Astrocyte (in vitro differentiated cells and primary cell): Measurements from ENCODE around the gene NOSTRIN. TPM values are rescaled to one million over a fixed set of nuclear protein-coding genes. Genes with fewer than 3 reads are reported as not detected.

Experiments
- DNase-seq: peaks from one replicate; pipeline ENCODE4 v3.0.0-alpha.2; 2010; ENCODE audit warnings: low read depth
- FAIRE-seq: peaks from 2 replicates; lab custom pipeline; 2011; peaks lifted over from hg19 to GRCh38; lab: Jason Lieb, UNC
- H2AFZ ChIP-seq: 2 replicates; pipeline ENCODE4 v1.6.0; 2012; ENCODE audit warnings: low read depth, low read length, inconsistent platforms
- H3K27ac ChIP-seq: 2 replicates; pipeline ENCODE4 v1.5.1; 2011; ENCODE audit warnings: low read depth, low read length, inconsistent platforms
- H3K27me3 ChIP-seq: 2 replicates; pipeline ENCODE4 v1.6.0; 2011; ENCODE audit warnings: low read length, inconsistent platforms; ENCODE audit not compliant: insufficient read depth
- H3K36me3 ChIP-seq: 2 replicates; pipeline ENCODE4 v1.5.1; 2011; ENCODE audit warnings: low read length, inconsistent platforms; ENCODE audit not compliant: insufficient read depth
- H3K4me1 ChIP-seq: 2 replicates; pipeline ENCODE4 v1.5.1; 2011; ENCODE audit warnings: low read length, inconsistent platforms; ENCODE audit not compliant: insufficient read depth
- H3K4me2 ChIP-seq: 2 replicates; pipeline ENCODE4 v1.6.0; 2012; ENCODE audit warnings: low read length, inconsistent platforms
- H3K4me3 ChIP-seq: 2 replicates; pipeline ENCODE4 v1.5.1; 2011; ENCODE audit warnings: low read depth, mild to moderate bottlenecking, low read length, inconsistent platforms; ENCODE audit not compliant: insufficient read depth
- H3K79me2 ChIP-seq: 2 replicates; pipeline ENCODE4 v1.6.0; 2012; ENCODE audit warnings: mild to moderate bottlenecking, low read length, inconsistent platforms; ENCODE audit not compliant: insufficient read depth
- H3K9ac ChIP-seq: 2 replicates; pipeline ENCODE4 v1.6.0; 2012; ENCODE audit warnings: mild to moderate bottlenecking, low read length, inconsistent platforms
- H3K9me3 ChIP-seq: 2 replicates; pipeline ENCODE4 v1.5.1; 2012; ENCODE audit warnings: low read depth, mild to moderate bottlenecking, low read length, inconsistent platforms; ENCODE audit not compliant: insufficient read depth
- H4K20me1 ChIP-seq: 2 replicates; pipeline ENCODE4 v1.6.0; 2012; ENCODE audit warnings: low read length, inconsistent platforms; ENCODE audit not compliant: insufficient read depth
- H3K27ac Mint-ChIP-seq: one replicate; pipeline ENCODE4 v1.8.0; 2021; ENCODE audit warnings: mild to moderate bottlenecking, mixed read lengths; ENCODE audit not compliant: unreplicated experiment
- H3K27me3 Mint-ChIP-seq: one replicate; pipeline ENCODE4 v1.8.0; 2021; ENCODE audit warnings: low read depth, mixed read lengths; ENCODE audit not compliant: unreplicated experiment
- H3K36me3 Mint-ChIP-seq: one replicate; pipeline ENCODE4 v1.8.0; 2021; ENCODE audit warnings: low read depth, mixed read lengths; ENCODE audit not compliant: unreplicated experiment
- H3K4me1 Mint-ChIP-seq: one replicate; pipeline ENCODE4 v1.8.0; 2021; ENCODE audit warnings: low read depth, mixed read lengths; ENCODE audit not compliant: unreplicated experiment
- H3K4me3 Mint-ChIP-seq: one replicate; pipeline ENCODE4 v1.8.0; 2021; ENCODE audit warnings: mild to moderate bottlenecking, moderate library complexity, mixed read lengths; ENCODE audit not compliant: unreplicated experiment
- H3K9me3 Mint-ChIP-seq: one replicate; pipeline ENCODE4 v1.8.0; 2021; ENCODE audit warnings: mild to moderate bottlenecking, mixed read lengths; ENCODE audit not compliant: unreplicated experiment
- EZH2 ChIP-seq: IDR thresholded peaks from 2 replicates; pipeline ENCODE4 v1.6.1; 2012; ENCODE audit warnings: mild to moderate bottlenecking, low read length, inconsistent platforms; ENCODE audit not compliant: insufficient read depth
- total RNA-seq: library from RNA; stranded (reverse); gene quantifications from 2 replicates; pipeline ENCODE4 v1.2.1, GENCODE V29; 2021
- TF ChIP-seq, protein P1 (sequence below): IDR thresholded peaks from 2 replicates; pipeline ENCODE4 v1.5.1; 2011; ENCODE audit warnings: low read depth, mild to moderate bottlenecking, inconsistent platforms, low read length, moderate library complexity; ENCODE audit not compliant: insufficient read depth

Gene NOSTRIN
- total RNA-seq, 1 donor from 2014 or later: not detected

DNA sequence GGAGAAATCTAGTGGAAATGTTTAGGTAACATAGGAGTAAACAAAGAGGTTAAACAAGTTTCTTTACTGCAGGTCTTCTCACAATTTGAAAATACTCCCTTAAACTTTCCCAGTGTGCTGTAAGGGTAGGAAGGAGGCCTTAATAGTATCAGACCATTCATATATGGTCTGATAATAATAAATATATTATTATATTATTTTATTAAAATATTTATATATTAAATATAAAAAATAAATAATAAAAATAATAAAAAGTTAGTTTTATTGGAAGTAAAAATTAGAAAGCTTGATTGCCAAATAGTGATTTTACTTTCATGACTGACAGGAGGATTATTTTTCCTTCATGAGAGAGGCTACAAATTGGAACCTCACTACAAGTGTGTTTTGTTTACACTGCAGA, 7.1 kb downstream of the NOSTRIN start:
- H3K36me3 Mint-ChIP-seq: no peaks in the 10 kb centered on the region
- Histone ChIP-seq H4K20me1 (no peaks in the 10 kb centered on the region), H3K4me2 (no peak overlapping the region), H3K9me3 (no peaks in the 10 kb centered on the region), H3K27me3 (no peaks in the 10 kb centered on the region), H3K79me2 (no peaks in the 10 kb centered on the region), H3K4me1 (no peaks in the 10 kb centered on the region), H3K27ac (no peak overlapping the region), H3K9ac (no peak overlapping the region), H3K36me3 (no peaks in the 10 kb centered on the region), H2AFZ (no peak overlapping the region), H3K4me3 (no peak overlapping the region)
- H3K4me1 Mint-ChIP-seq: peaks cover 5% of the 10 kb centered on the region
- no peaks in the 10 kb centered on the region for H3K9me3 Mint-ChIP-seq
- no peaks in the 10 kb centered on the region for H3K27me3 Mint-ChIP-seq
- TF ChIP-seq EZH2: no peak
- TF ChIP-seq, protein P1, sequence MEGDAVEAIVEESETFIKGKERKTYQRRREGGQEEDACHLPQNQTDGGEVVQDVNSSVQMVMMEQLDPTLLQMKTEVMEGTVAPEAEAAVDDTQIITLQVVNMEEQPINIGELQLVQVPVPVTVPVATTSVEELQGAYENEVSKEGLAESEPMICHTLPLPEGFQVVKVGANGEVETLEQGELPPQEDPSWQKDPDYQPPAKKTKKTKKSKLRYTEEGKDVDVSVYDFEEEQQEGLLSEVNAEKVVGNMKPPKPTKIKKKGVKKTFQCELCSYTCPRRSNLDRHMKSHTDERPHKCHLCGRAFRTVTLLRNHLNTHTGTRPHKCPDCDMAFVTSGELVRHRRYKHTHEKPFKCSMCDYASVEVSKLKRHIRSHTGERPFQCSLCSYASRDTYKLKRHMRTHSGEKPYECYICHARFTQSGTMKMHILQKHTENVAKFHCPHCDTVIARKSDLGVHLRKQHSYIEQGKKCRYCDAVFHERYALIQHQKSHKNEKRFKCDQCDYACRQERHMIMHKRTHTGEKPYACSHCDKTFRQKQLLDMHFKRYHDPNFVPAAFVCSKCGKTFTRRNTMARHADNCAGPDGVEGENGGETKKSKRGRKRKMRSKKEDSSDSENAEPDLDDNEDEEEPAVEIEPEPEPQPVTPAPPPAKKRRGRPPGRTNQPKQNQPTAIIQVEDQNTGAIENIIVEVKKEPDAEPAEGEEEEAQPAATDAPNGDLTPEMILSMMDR: no peak
- no peak for FAIRE-seq
- no peak overlapping the region for H3K4me3 Mint-ChIP-seq
- no peak for DNase-seq
- no peak overlapping the region for H3K27ac Mint-ChIP-seq

DNA sequence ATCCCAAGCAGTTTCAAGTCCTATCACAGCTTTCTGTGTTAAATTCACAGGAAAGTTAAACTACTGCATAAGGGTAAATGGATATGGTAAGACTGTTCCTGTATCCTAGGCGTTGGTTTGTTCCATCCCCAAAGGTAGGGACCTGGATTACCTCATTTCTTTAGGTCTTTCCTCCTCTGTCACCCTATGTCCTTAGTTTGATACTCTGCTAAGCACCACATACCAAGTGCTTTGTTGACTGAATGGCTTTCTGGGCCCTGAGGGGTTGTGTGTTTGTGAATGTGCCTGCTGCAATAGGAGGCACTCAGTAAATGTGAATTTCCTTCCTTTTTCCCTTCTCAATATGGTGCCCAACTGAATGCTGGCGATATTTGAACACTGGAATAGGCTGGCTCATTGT, 7.8 kb downstream of the NOSTRIN start:
- FAIRE-seq (no peak), DNase-seq (no peak)
- no peak overlapping the region for H3K4me2 ChIP-seq
- no peak overlapping the region for H3K9ac ChIP-seq
- H3K4me1 ChIP-seq: no peaks in the 10 kb centered on the region
- Mint-ChIP-seq H3K36me3 (no peaks in the 10 kb centered on the region), H3K27ac (no peak overlapping the region), H3K4me3 (no peak overlapping the region), H3K4me1 (peaks cover 5% of the 10 kb centered on the region), H3K9me3 (no peaks in the 10 kb centered on the region), H3K27me3 (no peaks in the 10 kb centered on the region)
- no peak overlapping the region for H2AFZ ChIP-seq
- H4K20me1 ChIP-seq: no peaks in the 10 kb centered on the region
- no peaks in the 10 kb centered on the region for H3K79me2 ChIP-seq
- no peak for TF ChIP-seq EZH2
- TF ChIP-seq, protein P1: no peak
- no peaks in the 10 kb centered on the region for H3K27me3 ChIP-seq
- H3K27ac ChIP-seq: no peak overlapping the region
- H3K36me3 ChIP-seq: no peaks in the 10 kb centered on the region
- no peaks in the 10 kb centered on the region for H3K9me3 ChIP-seq
- H3K4me3 ChIP-seq: no peak overlapping the region

DNA sequence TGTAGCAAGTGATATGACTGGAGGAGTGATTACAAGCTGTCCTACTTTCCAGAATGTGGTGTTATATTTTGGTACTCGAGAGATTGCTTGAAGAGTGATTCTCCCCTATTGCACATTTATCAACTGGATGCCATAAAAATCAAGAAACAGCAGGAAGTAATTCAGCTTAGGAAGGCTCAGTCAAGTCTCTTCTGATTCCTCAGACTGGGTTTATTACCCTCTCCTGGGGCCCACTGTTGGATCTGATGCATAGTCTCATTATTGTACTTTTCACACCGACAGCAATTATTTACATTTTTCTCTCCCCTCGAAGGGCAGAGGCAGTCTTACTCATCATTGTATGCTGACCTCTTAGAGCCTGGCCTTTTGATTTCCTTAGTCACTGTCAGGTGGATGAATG, 9.3 kb downstream of the NOSTRIN start:
- Mint-ChIP-seq H3K36me3 (no peaks in the 10 kb centered on the region), H3K27me3 (no peaks in the 10 kb centered on the region), H3K4me3 (no peak overlapping the region), H3K27ac (no peak overlapping the region), H3K9me3 (no peaks in the 10 kb centered on the region), H3K4me1 (peaks cover 12% of the 10 kb centered on the region)
- Histone ChIP-seq H4K20me1 (no peaks in the 10 kb centered on the region), H3K36me3 (no peaks in the 10 kb centered on the region), H3K4me3 (no peak overlapping the region), H3K9me3 (no peaks in the 10 kb centered on the region), H3K79me2 (no peaks in the 10 kb centered on the region), H3K27ac (no peak overlapping the region), H3K9ac (no peak overlapping the region), H3K4me2 (no peak overlapping the region), H3K4me1 (no peaks in the 10 kb centered on the region), H3K27me3 (no peaks in the 10 kb centered on the region), H2AFZ (no peak overlapping the region)
- DNase-seq (no peak), FAIRE-seq (no peak)
- no peak for TF ChIP-seq EZH2
- TF ChIP-seq, protein P1: no peak
